ENCODE results near the gene INHBC.

Gene INHBC

DNA sequence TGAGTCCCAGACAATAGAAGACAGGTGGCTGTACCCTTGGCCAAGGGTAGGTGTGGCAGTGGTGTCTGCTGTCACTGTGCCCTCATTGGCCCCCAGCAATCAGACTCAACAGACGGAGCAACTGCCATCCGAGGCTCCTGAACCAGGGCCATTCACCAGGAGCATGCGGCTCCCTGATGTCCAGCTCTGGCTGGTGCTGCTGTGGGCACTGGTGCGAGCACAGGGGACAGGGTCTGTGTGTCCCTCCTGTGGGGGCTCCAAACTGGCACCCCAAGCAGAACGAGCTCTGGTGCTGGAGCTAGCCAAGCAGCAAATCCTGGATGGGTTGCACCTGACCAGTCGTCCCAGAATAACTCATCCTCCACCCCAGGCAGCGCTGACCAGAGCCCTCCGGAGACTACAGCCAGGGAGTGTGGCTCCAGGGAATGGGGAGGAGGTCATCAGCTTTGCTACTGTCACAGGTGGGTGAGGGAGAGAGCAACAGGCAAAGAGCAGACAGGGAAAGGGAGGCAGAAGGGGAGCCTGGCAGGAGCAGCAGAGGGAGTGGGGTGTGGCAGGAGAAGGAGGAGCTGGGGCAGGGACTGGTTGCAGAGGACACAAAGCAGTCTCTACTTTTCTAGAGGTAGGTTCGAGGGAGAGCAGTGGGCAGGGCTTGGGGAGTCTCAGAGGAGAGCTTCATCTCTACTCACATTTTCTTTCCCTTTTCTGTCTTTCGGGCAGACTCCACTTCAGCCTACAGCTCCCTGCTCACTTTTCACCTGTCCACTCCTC lies 21.0 kb downstream of the INHBC start:
- no peak for DNase-seq

DNA sequence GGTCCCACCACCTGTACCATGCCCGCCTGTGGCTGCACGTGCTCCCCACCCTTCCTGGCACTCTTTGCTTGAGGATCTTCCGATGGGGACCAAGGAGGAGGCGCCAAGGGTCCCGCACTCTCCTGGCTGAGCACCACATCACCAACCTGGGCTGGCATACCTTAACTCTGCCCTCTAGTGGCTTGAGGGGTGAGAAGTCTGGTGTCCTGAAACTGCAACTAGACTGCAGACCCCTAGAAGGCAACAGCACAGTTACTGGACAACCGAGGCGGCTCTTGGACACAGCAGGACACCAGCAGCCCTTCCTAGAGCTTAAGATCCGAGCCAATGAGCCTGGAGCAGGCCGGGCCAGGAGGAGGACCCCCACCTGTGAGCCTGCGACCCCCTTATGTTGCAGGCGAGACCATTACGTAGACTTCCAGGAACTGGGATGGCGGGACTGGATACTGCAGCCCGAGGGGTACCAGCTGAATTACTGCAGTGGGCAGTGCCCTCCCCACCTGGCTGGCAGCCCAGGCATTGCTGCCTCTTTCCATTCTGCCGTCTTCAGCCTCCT lies 21.6 kb downstream of the INHBC start:
- DNase-seq = no peak

DNA sequence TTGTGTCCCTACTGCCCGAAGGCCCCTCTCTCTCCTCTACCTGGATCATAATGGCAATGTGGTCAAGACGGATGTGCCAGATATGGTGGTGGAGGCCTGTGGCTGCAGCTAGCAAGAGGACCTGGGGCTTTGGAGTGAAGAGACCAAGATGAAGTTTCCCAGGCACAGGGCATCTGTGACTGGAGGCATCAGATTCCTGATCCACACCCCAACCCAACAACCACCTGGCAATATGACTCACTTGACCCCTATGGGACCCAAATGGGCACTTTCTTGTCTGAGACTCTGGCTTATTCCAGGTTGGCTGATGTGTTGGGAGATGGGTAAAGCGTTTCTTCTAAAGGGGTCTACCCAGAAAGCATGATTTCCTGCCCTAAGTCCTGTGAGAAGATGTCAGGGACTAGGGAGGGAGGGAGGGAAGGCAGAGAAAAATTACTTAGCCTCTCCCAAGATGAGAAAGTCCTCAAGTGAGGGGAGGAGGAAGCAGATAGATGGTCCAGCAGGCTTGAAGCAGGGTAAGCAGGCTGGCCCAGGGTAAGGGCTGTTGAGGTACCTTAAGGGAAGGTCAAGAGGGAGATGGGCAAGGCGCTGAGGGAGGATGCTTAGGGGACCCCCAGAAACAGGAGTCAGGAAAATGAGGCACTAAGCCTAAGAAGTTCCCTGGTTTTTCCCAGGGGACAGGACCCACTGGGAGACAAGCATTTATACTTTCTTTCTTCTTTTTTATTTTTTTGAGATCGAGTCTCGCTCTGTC lies 22.3 kb downstream of the INHBC start:
- no peak for DNase-seq

DNA sequence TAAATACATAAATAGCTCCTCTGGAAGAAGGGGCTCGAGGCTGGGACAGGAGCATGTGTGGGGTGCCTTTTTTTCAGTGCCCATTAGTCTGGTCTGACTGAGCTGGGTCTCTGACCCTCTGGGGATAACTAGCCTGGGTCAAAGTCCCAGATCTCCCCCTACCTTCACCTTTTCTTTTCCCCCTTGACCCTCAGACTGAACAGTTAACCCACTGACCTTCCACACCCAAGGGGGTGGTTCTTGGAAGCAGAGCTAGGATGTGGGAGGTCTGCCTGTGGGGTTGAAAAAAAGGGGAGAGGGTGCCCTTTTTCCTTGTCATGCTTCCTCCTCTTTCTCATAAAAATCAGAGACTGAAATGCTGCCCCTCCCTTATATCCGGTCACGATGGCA lies 24.1 kb downstream of the INHBC start:
- DNase-seq = no peak

DNA sequence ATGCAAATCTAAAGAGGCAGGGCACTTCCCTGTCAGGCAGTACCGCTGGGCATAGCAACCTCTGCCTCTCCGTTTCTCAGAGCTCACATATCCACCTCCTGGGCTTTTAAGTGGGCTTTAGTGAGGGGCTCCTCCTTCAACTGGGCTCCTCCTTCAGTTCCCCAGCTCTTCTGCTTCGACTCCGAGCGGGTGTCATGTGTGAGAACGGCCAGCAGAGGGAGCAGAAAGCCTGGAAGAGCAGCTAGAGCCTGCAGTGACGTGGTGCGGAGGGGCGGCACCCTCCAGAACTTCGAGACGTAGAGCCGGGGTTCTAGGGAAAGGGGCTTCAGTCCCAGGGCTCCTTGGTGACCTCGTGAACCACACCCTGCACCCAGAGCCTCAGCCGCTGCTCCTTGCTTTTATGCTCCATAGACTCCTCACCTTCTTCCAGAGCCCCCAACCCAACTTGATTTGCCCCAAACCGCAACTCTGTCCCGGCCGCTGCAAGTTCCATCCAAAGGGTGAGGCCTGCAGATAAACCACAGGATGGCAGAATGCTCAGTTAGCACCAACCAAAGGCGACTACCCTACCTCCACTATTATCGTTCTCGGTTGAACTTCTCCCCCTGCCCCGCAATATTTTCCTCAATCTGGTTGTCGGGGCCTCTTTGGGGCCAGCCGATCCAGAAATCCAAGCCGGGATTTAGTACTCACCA lies 24.6 kb downstream of the INHBC start:
- DNase-seq = peak; percentile 67

DNA sequence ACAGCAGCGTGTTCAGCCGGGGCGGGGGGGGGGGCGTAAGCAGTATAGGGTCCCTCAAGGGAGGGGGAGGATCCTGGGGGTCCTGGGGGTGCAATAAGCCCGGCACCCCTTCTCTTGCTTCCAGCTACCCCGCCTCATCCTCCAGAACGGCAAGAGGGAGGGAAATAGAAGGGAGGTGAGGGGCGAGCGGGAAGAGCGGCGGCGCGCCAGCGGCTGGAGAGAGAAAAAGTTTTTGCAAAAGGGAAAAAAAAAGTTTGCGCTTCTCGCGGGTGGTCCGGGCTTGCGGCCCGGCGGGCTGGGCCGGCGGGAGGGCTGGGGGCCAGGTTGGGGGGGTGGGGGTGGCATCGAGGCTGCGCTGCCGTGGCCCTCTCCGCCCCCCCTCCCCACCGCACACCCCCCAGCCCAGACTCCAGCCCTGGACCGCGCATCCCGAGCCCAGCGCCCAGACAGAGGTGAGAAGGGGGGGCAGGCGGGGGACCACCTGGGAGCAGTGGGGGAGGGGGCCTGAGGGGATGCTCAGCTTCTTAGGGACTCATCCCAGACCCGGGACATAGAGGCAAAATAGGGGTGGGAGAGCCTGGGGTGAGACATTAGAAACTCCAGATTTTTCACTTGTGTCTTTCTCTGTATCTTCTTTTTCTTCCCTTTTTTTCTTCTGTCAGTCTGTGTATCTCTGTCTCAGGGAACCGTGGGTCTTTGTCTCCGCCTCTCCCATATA lies 25.3 kb downstream of the INHBC start, which contains the start of gene GLI1:
TSS of gene GLI1 (plus strand) at position 36 of the 718 bp plus-strand sequence. CDS start 3,907 bp downstream, outside the sequence.
- DNase-seq = no peak

DNA sequence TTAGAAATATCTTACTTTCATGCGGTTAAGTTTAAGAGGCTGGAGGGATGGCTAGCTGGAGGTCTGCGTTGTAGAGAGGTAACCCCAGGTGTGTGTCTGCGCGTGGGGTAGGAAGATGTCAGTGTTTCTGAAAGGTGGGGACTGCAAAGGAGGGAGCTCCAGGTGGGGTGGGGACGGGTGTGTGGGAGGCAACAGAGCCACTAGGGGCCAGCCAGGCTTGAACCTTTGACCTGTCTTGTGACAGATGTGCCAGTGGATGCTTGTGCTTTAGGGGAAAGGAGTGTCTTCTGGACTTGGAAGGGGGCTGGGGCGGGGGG lies 25.8 kb downstream of the INHBC start:
- DNase-seq = no peak

DNA sequence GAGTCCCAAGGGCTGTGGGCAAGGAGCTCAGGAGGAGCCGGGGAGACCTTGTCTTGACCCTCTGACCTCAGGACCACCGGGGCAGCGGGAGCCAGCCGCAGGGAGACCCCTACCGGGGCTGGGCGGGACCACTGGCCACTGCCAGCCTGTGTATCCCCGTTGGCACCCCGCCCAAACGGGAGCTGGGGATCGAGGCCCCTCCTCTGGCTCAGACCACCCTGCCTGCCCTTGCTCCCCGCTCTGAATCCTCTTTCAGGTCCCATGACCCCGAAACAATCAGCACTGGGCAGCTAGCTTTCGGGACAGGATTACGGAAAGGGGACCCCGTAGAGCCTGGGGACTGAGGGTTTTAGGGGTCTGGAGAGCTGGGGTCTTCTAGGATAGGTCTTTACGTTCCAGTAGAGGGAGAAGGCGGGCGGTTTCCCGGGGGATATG lies 26.3 kb downstream of the INHBC start:
- DNase-seq = no peak

DNA sequence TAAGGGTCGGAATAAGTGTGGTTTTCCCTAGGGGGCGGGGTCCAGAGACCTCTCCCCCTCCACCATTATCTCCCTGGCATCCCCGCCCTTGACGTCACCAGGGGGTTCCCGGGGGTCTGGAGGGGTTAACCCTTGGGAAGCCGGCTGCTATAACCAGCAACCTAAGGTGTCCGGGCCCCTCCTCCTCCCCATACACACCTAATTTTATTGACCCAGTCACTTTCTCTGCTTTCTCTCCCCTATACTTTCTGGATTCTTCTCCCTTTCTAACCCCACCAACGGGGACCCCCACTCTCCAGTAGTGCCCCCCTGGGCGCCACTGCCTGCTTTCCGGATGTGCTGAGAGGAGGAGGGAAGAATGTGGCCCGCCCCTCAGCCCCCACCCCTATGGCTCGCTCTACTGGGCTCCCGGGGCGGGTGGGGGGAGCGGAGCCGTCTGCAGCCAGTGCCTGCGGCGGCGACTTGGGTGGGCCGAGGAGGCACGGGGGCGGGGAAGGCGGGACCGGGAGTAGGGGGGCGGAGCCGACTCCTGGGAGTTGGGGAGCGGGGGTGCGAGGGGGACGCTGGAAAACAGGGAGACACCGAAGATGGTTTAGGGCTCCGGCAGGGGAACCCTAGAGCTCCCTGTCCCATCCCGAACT lies 26.8 kb downstream of the INHBC start:
- no peak for DNase-seq

DNA sequence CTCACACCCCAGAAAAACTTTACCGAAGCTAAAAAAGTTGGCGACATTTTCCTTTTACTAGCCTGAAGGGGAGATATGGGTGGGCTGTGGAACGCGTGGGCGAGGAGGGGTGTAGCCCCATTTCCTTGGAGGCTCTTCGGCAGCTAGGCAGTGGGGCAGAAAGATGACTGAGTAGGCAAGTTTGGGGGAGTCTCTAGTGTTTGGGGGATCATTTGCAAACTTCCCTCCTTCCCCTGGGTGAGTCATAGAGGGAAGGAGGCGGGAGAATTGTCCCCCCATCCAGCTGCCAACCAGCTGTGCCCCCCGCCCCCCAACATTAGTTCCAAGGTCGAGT lies 27.3 kb downstream of the INHBC start:
- no peak for DNase-seq

DNA sequence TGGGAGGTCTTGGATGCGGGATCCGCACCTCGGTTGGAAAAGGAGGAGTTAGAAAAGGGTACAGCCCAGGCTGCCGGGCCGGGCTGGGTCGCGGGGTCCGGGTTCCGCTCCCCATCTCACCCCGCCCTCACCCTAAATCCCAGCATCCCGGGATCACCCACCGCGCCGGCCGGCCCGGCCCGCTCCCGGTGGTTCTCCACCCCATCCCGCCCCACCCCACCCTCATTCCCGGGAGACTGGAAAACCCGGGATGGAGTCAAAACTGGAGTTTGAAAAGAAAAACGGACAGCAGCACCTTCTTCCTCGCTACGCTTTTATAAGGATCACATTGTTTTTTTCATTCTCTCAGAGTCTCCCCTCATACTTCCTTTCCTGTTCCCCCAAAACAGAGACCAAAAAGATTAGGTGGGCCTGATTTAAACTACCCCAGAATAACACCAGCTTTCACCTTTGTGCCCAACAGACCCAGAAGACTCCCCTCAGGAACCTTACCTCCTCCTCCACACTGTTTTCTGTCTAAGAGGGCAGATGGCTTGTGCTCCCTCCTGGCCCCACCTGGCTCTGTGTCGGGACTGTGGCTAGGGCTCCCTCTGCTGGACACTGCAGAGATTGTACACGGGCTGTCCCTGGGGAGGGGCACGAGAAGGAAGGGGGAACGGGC lies 27.8 kb downstream of the INHBC start:
- DNase-seq = peak; percentile 73

DNA sequence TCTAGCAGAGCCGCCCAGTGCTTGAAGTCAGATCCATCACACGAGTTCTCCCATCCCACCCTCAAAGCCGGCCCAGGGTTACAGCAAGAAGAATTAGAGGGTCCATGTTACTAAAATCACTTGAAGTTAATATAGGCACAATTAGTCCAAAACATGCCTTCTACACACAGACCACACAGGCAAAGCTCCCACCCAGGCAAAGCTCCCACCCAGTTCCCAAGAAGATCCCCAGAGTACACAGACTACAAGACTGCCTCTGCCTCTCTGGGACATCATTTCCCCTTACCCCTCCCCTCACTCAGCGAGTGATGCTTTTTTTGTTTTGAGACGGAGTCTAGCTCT lies 28.3 kb downstream of the INHBC start:
- no peak for DNase-seq

DNA sequence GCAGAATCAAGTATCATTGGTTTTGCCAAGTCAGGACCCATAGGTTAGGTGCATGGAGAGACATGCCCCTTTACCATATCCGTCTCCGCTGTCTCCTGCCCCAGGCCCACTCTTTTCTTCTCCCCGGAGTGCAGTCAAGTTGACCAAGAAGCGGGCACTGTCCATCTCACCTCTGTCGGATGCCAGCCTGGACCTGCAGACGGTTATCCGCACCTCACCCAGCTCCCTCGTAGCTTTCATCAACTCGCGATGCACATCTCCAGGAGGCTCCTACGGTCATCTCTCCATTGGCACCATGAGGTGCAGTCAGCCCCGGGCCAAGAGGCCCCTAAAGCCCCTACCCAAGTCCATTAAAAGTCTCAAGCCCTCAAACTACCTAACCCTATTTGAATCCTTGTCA lies 30.0 kb downstream of the INHBC start:
- DNase-seq = no peak

DNA sequence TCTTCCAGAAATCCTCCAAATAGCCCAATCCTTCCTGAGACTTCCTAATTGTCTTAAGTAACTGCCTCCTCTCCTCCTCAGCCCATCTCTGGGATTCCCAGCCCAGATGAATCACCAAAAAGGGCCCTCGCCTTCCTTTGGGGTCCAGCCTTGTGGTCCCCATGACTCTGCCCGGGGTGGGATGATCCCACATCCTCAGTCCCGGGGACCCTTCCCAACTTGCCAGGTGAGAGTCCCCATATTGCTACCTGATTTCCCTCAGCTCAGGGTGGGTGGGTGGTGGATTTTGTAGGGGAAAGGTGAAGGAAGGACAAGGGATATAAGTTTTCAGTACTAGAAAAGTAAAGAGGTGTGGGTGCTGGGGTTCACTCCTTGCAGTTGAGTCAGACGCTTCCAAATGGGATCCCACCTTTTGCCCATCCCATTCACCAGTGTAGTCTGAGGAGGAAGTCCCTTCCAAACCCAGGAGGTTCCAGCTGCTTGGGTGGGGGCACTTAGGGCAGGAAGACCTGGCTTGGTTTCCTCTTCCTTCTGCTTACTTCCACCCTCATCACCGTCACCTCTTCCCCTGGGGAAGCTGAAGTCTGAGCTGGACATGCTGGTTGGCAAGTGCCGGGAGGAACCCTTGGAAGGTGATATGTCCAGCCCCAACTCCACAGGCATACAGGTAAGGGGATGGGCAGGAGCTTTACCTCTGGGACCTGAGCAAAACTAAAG lies 30.6 kb downstream of the INHBC start:
- DNase-seq = no peak

DNA sequence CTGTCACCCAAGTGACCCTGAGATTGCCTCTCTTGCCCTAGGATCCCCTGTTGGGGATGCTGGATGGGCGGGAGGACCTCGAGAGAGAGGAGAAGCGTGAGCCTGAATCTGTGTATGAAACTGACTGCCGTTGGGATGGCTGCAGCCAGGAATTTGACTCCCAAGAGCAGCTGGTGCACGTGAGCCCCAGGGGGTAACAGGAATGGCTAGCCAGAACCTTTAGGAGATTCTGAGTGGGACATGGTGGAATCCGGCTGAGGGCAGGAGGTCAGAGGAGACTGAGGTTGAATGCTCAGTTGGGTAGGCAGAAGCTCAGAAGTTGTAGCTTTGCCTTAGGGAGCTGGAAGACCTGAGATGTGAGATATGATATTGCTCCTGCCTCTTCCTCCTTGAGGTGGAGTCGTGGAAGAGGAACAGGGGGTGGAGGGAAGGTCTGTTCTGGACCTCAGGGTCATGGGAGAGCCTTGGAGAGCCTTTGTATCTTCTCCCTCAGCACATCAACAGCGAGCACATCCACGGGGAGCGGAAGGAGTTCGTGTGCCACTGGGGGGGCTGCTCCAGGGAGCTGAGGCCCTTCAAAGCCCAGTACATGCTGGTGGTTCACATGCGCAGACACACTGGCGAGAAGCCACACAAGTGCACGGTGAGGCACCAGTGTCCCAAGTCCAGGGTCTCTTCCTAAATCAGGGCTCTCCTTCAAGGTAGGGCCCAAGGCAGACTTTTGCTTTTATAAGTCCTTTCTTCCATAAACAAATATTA lies 31.3 kb downstream of the INHBC start:
- DNase-seq = no peak

DNA sequence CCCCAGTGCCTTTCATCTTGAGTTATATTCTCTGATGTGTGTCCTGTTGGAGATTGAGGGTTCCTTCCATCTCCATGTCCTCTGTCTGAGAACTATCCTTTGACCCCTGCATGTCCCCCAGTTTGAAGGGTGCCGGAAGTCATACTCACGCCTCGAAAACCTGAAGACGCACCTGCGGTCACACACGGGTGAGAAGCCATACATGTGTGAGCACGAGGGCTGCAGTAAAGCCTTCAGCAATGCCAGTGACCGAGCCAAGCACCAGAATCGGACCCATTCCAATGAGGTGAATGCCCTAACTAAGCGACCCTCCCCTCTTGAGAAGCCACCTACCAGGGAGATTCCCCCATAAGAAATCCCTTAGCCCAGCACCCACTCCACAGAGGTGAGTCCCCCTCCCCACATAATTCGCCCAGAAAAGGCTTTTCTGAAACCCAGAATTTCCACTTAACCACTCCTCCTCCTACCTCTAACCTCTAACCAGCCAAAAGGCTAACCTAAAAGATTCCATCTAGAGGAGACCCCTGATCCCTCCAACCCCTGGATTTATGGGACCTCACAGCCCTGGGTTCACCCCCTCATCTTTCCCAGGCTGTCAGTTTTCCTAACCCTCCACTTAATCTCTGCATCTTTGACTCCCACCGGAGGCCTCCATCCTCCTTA lies 32.8 kb downstream of the INHBC start:
- no peak for DNase-seq

DNA sequence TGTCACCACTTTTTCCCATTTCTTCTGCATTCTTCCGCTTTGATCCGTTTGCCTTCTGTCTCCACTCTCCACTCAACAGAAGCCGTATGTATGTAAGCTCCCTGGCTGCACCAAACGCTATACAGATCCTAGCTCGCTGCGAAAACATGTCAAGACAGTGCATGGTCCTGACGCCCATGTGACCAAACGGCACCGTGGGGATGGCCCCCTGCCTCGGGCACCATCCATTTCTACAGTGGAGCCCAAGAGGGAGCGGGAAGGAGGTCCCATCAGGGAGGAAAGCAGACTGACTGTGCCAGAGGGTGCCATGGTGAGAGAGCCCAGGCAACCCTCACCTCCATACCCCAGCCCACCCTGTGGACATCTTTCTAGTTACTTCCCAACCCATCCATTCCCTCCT lies 33.3 kb downstream of the INHBC start:
- DNase-seq = no peak

DNA sequence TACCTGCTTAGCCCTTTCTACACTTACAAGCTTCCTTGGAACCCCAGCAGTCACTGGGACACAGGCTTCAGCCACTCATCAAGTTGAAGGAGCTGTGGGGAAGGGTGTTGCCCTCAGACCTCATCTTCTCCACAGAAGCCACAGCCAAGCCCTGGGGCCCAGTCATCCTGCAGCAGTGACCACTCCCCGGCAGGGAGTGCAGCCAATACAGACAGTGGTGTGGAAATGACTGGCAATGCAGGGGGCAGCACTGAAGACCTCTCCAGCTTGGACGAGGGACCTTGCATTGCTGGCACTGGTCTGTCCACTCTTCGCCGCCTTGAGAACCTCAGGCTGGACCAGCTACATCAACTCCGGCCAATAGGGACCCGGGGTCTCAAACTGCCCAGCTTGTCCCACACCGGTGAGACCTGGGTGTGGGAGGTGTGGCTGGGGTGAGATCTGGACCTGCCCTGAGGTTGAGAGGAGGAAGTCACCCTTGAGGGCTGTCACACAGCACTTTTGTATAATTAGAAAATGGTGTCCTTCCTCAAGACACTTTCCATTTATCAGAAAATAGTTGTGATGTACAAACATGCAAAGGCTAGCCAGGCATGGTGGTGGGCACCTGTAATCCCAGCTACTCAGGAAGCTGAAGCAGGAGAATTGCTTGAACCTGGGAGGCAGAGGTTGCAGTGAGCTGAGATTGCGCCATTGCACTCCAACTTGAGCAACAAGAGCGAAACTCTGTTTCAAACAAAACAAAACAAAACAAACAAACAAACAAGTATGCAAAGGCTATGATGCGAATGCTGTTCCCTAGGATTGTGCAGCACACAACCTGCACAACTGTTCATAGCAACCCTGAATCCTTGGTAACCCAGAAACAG lies 34.9 kb downstream of the INHBC start:
- no peak for DNase-seq

Measured in NCI-H1436 treated with DMSO at 0.1 percent for 48 hours (cell line).